K562 (cell line): Measurements from ENCODE around the gene CCR2. TPM values are rescaled to one million over a fixed set of nuclear protein-coding genes. Genes with fewer than 3 reads are reported as not detected.

Source experiments
- CCNT2 ChIP-seq: IDR thresholded peaks from 2 replicates; pipeline ENCODE4 v1.6.1; 2011; ENCODE audit warnings: borderline replicate concordance, low read depth, mild to moderate bottlenecking, moderate library complexity, mixed read lengths, low read length; ENCODE audit not compliant: insufficient read length; ENCODE audit errors: extremely low read depth
- CEBPB ChIP-seq: fragments of 450-650 bp; IDR thresholded peaks from 2 replicates; pipeline ENCODE4 v1.6.1; 2016; ENCODE audit warnings: missing genetic modification characterization, missing compliant biosample characterization
- CTBP1 ChIP-seq: fragments of 450-650 bp; IDR thresholded peaks from 2 replicates; pipeline ENCODE4 v1.6.1; 2016; ENCODE audit warnings: borderline replicate concordance
- FOXK2 ChIP-seq, 2 experiments: fragments of 450-650 bp; IDR thresholded peaks in 1 of 2; conservative IDR thresholded peaks in 1 of 2; 2 replicates each; pipeline ENCODE4 v1.6.1; 2016; ENCODE audit warnings: low read depth in 2 of 2, mild to moderate bottlenecking in 1 of 2
- GABPB2 ChIP-seq: fragments of 250-450 bp; sonication (Bioruptor Pico); conservative IDR thresholded peaks from 2 replicates; pipeline ENCODE4 v1.5.1; 2021; ENCODE audit warnings: mild to moderate bottlenecking
- RBM17 ChIP-seq: fragments of 200-400 bp; formaldehyde crosslinking; IDR thresholded peaks from 2 replicates; pipeline ENCODE4 v1.6.1; 2017; ENCODE audit warnings: low read depth, mild to moderate bottlenecking, low read length, borderline replicate concordance
- TCFL5 ChIP-seq: fragments of 250-450 bp; sonication (Bioruptor Pico); conservative IDR thresholded peaks from 2 replicates; pipeline ENCODE4 v1.6.1; 2021; ENCODE audit warnings: mild to moderate bottlenecking, moderate library complexity, matching md5 sums
- ZFP1 ChIP-seq: fragments of 450-650 bp; formaldehyde crosslinking; IDR thresholded peaks from 2 replicates; pipeline ENCODE4 v1.4.0; 2020; ENCODE audit warnings: mild to moderate bottlenecking, mixed read lengths
- ZFP36 ChIP-seq: fragments of 150-350 bp; IDR thresholded peaks from 2 replicates; pipeline ENCODE4 v1.6.1; 2018; ENCODE audit warnings: low read length, low read depth; ENCODE audit not compliant: partially characterized antibody
- ZNF644 ChIP-seq: fragments of 200-800 bp; sonication (Bioruptor generic); IDR thresholded peaks from 2 replicates; pipeline ENCODE4 v1.6.1; 2016; ENCODE audit warnings: low read depth, missing genetic modification characterization, missing compliant biosample characterization
- polyA plus RNA-seq, 8 experiments: library from polyadenylated mRNA; depleted of rRNA in 4 of 8; stranded (reverse) in 5 of 8; unstranded in 3 of 8; fragments of >200 nt; fragmentation: Nextera tagmentation in 2 of 8; fragmentation: Illumina TruSeq in 1 of 8; extraction: Ambion mirVana in 2 of 8; extraction: Trizol in 1 of 8; gene quantifications; 2 replicates each; pipeline versions ENCODE4 v1.2.1 to v1.2.3, GENCODE V29; 2011 to 2014; ENCODE audit warnings: inconsistent platforms in 1 of 8, missing spikeins in 1 of 8
- total RNA-seq, 7 experiments: library from RNA; depleted of rRNA in 6 of 7; stranded (reverse); fragments of >200 nt in 6 of 7; fragmentation: Illumina TruSeq in 2 of 7; extraction: Trizol in 2 of 7; gene quantifications; 2 replicates each; pipeline versions ENCODE4 v1.2.1 to v1.2.3, GENCODE V29; 2011 to 2021; ENCODE audit warnings: low replicate concordance in 1 of 7
- TF ChIP-seq, protein P1 (sequence below): IDR thresholded peaks from 2 replicates; pipeline ENCODE4 v1.6.1; 2014; ENCODE audit warnings: antibody characterized with exemption
- TF ChIP-seq, protein P2 (sequence below), 3 experiments: fragments of 200-800 bp in 1 of 3; fragments of 250-450 bp in 1 of 3; fragments of 450-650 bp in 1 of 3; sonication (Bioruptor Pico) in 1 of 3; sonication (Bioruptor generic) in 1 of 3; formaldehyde crosslinking in 1 of 3; IDR thresholded peaks; 2 replicates each; pipeline versions ENCODE4 v1.6.1 to v1.8.0; 2016 to 2022; ENCODE audit warnings: mild to moderate bottlenecking in 2 of 3, missing genetic modification characterization in 2 of 3, missing compliant biosample characterization in 1 of 3, moderate library complexity in 1 of 3
- TF ChIP-seq, protein P3 (sequence below): fragments of 450-650 bp; IDR thresholded peaks from 2 replicates; pipeline ENCODE4 v1.6.1; 2017; ENCODE audit warnings: antibody characterized with exemption
- TF ChIP-seq, protein P4 (sequence below): fragments of 450-650 bp; IDR thresholded peaks from 2 replicates; pipeline ENCODE4 v1.7.1; 2018; ENCODE audit warnings: mild to moderate bottlenecking, low read depth; ENCODE audit not compliant: partially characterized antibody
- TF ChIP-seq, protein P5 (sequence below): fragments of 450-650 bp; formaldehyde crosslinking; IDR thresholded peaks from 2 replicates; pipeline ENCODE4 v1.4.0; 2022; ENCODE audit warnings: mild to moderate bottlenecking, moderate library complexity

The CCR2 gene
- total and polyA plus RNA-seq, 9 of the 15 experiments (the other 6 are each of a cell fraction or from before 2014, with no cell fraction given), result not detected

DNA sequence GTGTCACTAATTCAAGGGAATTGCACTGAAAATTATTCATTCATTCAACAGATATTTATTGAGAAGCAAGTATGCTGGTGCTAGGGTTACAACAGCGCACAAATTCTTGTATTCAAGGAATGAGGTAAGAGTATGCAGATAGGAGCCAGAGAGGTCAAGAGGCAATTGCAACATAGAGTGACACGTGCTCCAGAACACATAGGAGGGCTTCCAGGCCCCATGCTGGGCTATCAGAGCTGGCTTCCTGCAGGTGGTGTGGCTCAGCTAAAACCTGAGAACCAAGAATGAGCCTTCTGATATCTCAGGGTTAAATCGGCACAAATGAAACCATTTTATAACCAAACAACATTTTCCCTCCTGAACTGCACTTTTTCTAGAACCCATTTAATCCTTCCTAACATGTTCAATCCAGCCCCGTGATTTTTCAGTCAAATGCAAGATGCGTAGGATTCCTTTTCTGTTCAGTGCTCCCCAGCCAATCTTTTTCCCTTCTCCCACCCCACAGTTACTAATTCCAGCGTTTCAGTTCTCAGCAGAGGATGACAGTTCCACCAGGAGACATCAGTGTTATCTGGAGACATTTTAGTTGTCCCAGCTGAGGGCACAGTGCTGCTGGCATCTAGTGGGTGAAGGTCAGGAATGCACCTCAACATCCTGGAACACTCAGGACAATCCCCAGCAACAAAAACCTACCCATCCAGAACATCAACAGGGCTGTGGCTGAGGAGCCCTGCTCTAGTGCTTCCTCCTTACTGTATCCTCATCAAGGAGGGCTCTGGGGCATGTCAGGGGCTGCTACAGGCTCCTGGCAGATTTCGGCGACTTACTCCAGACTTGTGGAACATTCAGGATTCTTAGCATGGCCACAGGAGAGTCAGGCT, 39.9 kb downstream of the CCR2 start (continued):
- TF ChIP-seq ZNF644 (tag) (no peak), GABPB2 (CRISPR knock-in tag) (no peak), ZFP1 (CRISPR knock-in tag) (no peak), ZFP36 (peak; percentile 96), TCFL5 (CRISPR knock-in tag) (no peak), FOXK2 (conservative IDR thresholded peaks at IDR 0.05 in 1 of 2, IDR thresholded peaks at IDR 0.05 in 1 of 2; ENCODE audit: low read depth in 2 of 2) (peak; percentile 23 to 42; a peak in 1 of 4 replicates), CEBPB (tag) (peak; percentile 98), CTBP1 (peak; percentile 27; the same call in 1 of the 2 replicates), CCNT2 (no peak), RBM17 (no peak)
- TF ChIP-seq, protein P1, sequence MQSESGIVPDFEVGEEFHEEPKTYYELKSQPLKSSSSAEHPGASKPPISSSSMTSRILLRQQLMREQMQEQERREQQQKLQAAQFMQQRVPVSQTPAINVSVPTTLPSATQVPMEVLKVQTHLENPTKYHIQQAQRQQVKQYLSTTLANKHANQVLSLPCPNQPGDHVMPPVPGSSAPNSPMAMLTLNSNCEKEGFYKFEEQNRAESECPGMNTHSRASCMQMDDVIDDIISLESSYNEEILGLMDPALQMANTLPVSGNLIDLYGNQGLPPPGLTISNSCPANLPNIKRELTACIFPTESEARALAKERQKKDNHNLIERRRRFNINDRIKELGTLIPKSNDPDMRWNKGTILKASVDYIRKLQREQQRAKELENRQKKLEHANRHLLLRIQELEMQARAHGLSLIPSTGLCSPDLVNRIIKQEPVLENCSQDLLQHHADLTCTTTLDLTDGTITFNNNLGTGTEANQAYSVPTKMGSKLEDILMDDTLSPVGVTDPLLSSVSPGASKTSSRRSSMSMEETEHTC, result peak; percentile 52; the same call in 1 of the 2 replicates
- TF ChIP-seq, protein P2, sequence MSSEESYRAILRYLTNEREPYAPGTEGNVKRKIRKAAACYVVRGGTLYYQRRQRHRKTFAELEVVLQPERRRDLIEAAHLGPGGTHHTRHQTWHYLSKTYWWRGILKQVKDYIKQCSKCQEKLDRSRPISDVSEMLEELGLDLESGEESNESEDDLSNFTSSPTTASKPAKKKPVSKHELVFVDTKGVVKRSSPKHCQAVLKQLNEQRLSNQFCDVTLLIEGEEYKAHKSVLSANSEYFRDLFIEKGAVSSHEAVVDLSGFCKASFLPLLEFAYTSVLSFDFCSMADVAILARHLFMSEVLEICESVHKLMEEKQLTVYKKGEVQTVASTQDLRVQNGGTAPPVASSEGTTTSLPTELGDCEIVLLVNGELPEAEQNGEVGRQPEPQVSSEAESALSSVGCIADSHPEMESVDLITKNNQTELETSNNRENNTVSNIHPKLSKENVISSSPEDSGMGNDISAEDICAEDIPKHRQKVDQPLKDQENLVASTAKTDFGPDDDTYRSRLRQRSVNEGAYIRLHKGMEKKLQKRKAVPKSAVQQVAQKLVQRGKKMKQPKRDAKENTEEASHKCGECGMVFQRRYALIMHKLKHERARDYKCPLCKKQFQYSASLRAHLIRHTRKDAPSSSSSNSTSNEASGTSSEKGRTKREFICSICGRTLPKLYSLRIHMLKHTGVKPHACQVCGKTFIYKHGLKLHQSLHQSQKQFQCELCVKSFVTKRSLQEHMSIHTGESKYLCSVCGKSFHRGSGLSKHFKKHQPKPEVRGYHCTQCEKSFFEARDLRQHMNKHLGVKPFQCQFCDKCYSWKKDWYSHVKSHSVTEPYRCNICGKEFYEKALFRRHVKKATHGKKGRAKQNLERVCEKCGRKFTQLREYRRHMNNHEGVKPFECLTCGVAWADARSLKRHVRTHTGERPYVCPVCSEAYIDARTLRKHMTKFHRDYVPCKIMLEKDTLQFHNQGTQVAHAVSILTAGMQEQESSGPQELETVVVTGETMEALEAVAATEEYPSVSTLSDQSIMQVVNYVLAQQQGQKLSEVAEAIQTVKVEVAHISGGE (CRISPR knock-in tag; IDR thresholded peaks at IDR 0.05), result no peak
- TF ChIP-seq, protein P3, sequence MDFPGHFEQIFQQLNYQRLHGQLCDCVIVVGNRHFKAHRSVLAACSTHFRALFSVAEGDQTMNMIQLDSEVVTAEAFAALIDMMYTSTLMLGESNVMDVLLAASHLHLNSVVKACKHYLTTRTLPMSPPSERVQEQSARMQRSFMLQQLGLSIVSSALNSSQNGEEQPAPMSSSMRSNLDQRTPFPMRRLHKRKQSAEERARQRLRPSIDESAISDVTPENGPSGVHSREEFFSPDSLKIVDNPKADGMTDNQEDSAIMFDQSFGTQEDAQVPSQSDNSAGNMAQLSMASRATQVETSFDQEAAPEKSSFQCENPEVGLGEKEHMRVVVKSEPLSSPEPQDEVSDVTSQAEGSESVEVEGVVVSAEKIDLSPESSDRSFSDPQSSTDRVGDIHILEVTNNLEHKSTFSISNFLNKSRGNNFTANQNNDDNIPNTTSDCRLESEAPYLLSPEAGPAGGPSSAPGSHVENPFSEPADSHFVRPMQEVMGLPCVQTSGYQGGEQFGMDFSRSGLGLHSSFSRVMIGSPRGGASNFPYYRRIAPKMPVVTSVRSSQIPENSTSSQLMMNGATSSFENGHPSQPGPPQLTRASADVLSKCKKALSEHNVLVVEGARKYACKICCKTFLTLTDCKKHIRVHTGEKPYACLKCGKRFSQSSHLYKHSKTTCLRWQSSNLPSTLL, result no peak
- TF ChIP-seq, protein P4, sequence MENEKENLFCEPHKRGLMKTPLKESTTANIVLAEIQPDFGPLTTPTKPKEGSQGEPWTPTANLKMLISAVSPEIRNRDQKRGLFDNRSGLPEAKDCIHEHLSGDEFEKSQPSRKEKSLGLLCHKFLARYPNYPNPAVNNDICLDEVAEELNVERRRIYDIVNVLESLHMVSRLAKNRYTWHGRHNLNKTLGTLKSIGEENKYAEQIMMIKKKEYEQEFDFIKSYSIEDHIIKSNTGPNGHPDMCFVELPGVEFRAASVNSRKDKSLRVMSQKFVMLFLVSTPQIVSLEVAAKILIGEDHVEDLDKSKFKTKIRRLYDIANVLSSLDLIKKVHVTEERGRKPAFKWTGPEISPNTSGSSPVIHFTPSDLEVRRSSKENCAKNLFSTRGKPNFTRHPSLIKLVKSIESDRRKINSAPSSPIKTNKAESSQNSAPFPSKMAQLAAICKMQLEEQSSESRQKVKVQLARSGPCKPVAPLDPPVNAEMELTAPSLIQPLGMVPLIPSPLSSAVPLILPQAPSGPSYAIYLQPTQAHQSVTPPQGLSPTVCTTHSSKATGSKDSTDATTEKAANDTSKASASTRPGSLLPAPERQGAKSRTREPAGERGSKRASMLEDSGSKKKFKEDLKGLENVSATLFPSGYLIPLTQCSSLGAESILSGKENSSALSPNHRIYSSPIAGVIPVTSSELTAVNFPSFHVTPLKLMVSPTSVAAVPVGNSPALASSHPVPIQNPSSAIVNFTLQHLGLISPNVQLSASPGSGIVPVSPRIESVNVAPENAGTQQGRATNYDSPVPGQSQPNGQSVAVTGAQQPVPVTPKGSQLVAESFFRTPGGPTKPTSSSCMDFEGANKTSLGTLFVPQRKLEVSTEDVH, result no peak
- TF ChIP-seq, protein P5, sequence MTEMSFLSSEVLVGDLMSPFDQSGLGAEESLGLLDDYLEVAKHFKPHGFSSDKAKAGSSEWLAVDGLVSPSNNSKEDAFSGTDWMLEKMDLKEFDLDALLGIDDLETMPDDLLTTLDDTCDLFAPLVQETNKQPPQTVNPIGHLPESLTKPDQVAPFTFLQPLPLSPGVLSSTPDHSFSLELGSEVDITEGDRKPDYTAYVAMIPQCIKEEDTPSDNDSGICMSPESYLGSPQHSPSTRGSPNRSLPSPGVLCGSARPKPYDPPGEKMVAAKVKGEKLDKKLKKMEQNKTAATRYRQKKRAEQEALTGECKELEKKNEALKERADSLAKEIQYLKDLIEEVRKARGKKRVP, result no peak
